Panc1 (cell line): ENCODE data around the gene CHCHD3. TPM values are rescaled to one million over a fixed set of nuclear protein-coding genes. Genes with fewer than 3 reads are reported as not detected.

Experiments used
- ATAC-seq: fragments of 200-7000 bp; cut with Tn5 transposase; 2 replicates; pipeline ENCODE4 v1.9.1; 2020; ENCODE audit warnings: mild to moderate bottlenecking, moderate library complexity
- BruUV-seq: library from RNA; stranded (reverse); fragments of 400-500 nt; replicated peaks from 2 replicates; lab custom pipeline; 2021; lab: Mats Ljungman, UMichigan
- CTCF ChIA-PET: fragments of 300-600 bp; sonication (Branson Sonifier 250); formaldehyde crosslinking; loops from one replicate; lab custom pipeline; 2022; ENCODE audit warnings: antibody characterized with exemption; lab: Charles Lee
- POLR2A ChIA-PET: fragments of 300-600 bp; sonication (Branson Sonifier 250); formaldehyde crosslinking; loops from one replicate; lab custom pipeline; 2022; ENCODE audit warnings: antibody characterized with exemption; lab: Charles Lee
- DNase-seq: peaks from one replicate; pipeline ENCODE4 v3.0.0-alpha.2; 2010; ENCODE audit warnings: low read depth, low spot score
- H3K27ac ChIP-seq: 2 replicates; pipeline ENCODE4 v1.5.1; 2011; ENCODE audit warnings: mild to moderate bottlenecking, low read length, inconsistent platforms
- H3K27me3 ChIP-seq: fragments of 200-500 bp; sonication (Bioruptor generic); 2 replicates; pipeline ENCODE4 v1.6.0; 2014; ENCODE audit warnings: low read length, inconsistent platforms; ENCODE audit not compliant: control insufficient read depth, insufficient read depth
- H3K36me3 ChIP-seq: fragments of 200-500 bp; sonication (Bioruptor generic); 2 replicates; pipeline ENCODE4 v1.5.1; 2014; ENCODE audit warnings: inconsistent platforms, mild to moderate bottlenecking, low read length, moderate library complexity; ENCODE audit not compliant: control insufficient read depth, insufficient read depth
- H3K4me1 ChIP-seq: 2 replicates; pipeline ENCODE4 v1.5.1; 2011; ENCODE audit warnings: inconsistent platforms, mild to moderate bottlenecking, low read length, moderate library complexity; ENCODE audit not compliant: control insufficient read depth, insufficient read depth
- H3K4me3 ChIP-seq, 2 experiments: 2 replicates each; pipeline ENCODE4 v1.5.1; 2011 to 2012; ENCODE audit warnings: low read depth in 2 of 2, low read length in 2 of 2, mild to moderate bottlenecking in 2 of 2, inconsistent platforms in 1 of 2, moderate library complexity in 1 of 2
- H3K9me3 ChIP-seq: fragments of 200-500 bp; sonication (Bioruptor generic); 2 replicates; pipeline ENCODE4 v1.5.1; 2014; ENCODE audit warnings: low read depth, mild to moderate bottlenecking, inconsistent platforms, low read length, moderate library complexity; ENCODE audit not compliant: control insufficient read depth, insufficient read depth
- CTCF ChIP-seq: fragments of 450-650 bp; IDR thresholded peaks from 2 replicates; pipeline ENCODE4 v1.5.1; 2017; ENCODE audit warnings: mild to moderate bottlenecking
- POLR2AphosphoS5 ChIP-seq: IDR thresholded peaks from 2 replicates; pipeline ENCODE4 v1.6.1; 2012; ENCODE audit warnings: mild to moderate bottlenecking, low read depth, low read length, moderate library complexity
- SIN3A ChIP-seq: IDR thresholded peaks from 2 replicates; pipeline ENCODE4 v1.6.1; 2012; ENCODE audit warnings: low read depth, mild to moderate bottlenecking, low read length, moderate library complexity, borderline replicate concordance; ENCODE audit not compliant: insufficient read depth
- TCF7L2 ChIP-seq: IDR thresholded peaks from 2 replicates; pipeline ENCODE4 v1.6.1; 2011; ENCODE audit warnings: mild to moderate bottlenecking, low read depth, low read length, inconsistent platforms
- in situ Hi-C: cut with HindIII; loops from 2 replicates; pipeline ENCODE4 v1.10.0; 2016; ENCODE audit warnings: low sequenced_read_pairs, low pct_unique_long_range_greater_than_20kb
- intact Hi-C: fragments of 100-400 bp; cut with micrococcal nuclease; formaldehyde crosslinking; loops from one replicate; pipeline ENCODE4 v1.10.0; 2022; ENCODE audit not compliant: unreplicated experiment
- total RNA-seq: library from RNA; stranded (reverse); gene quantifications from one replicate; pipeline ENCODE4 v1.2.1, GENCODE V29; 2021; ENCODE audit not compliant: unreplicated experiment
- TF ChIP-seq, protein P1 (sequence below), 2 experiments: IDR thresholded peaks; 2 replicates each; pipeline ENCODE4 v1.6.1; 2011 to 2012; ENCODE audit warnings: low read depth in 2 of 2, control low read depth in 1 of 2, low read length in 1 of 2, mild to moderate bottlenecking in 1 of 2, moderate library complexity in 1 of 2; ENCODE audit not compliant: insufficient read depth in 1 of 2

The CHCHD3 gene
- total RNA-seq, 1 experiment from 2014 or later: 109 TPM

DNA sequence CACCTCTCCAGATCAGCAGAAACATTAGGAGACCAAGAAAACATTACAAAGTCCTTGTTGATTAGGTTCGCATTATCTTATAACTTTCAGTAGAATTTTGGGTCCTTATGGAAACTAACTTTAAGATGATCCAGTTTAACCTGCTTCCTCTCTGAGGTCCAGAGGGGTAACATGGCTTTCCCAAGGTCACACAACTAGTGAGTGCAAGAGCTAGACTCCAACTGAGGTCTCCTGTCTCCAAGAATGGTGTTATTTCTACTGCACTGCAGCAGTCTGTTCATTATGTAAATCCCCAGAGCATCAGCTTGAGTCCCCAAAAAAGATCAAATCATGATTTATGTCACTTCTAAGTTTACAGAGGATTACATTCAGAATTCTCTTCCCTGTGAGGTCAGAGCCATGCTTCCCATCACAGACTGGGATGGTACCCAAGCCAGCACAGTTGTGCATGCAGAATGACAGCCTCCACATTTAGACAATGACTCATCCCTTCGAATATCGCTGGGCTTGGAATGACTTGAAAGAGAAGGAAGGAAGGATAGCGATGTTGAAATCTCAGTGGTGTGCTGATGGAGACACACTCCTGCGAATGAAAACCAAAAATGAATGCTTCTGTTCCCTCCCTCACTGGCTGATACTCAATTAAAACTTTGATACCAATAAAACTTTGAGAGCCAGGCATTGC lies 342.5 kb downstream of the CHCHD3 start:
- Histone ChIP-seq H3K27me3 (peaks cover 21% of the 10 kb centered on the region), H3K36me3 (no peaks in the 10 kb centered on the region), H3K4me1 (no peaks in the 10 kb centered on the region), H3K4me3 (no peak overlapping the region), H3K27ac (no peak overlapping the region), H3K9me3 (peaks cover 10% of the 10 kb centered on the region; the same call in 1 of the 2 replicates)
- no peak for ATAC-seq
- intact Hi-C loops: no loop called here
- in situ Hi-C loops: no loop called here
- CTCF ChIA-PET: no interaction called here
- no peak for DNase-seq
- POLR2A ChIA-PET: no interaction called here
- no TSS peak for BruUV-seq
- TF ChIP-seq, protein P1, sequence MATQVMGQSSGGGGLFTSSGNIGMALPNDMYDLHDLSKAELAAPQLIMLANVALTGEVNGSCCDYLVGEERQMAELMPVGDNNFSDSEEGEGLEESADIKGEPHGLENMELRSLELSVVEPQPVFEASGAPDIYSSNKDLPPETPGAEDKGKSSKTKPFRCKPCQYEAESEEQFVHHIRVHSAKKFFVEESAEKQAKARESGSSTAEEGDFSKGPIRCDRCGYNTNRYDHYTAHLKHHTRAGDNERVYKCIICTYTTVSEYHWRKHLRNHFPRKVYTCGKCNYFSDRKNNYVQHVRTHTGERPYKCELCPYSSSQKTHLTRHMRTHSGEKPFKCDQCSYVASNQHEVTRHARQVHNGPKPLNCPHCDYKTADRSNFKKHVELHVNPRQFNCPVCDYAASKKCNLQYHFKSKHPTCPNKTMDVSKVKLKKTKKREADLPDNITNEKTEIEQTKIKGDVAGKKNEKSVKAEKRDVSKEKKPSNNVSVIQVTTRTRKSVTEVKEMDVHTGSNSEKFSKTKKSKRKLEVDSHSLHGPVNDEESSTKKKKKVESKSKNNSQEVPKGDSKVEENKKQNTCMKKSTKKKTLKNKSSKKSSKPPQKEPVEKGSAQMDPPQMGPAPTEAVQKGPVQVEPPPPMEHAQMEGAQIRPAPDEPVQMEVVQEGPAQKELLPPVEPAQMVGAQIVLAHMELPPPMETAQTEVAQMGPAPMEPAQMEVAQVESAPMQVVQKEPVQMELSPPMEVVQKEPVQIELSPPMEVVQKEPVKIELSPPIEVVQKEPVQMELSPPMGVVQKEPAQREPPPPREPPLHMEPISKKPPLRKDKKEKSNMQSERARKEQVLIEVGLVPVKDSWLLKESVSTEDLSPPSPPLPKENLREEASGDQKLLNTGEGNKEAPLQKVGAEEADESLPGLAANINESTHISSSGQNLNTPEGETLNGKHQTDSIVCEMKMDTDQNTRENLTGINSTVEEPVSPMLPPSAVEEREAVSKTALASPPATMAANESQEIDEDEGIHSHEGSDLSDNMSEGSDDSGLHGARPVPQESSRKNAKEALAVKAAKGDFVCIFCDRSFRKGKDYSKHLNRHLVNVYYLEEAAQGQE (IDR thresholded peaks at IDR 0.05; ENCODE audit: insufficient read depth in 1 of 2, low read depth in 2 of 2, low read length in 1 of 2): no peak
- TF ChIP-seq POLR2AphosphoS5 (no peak), SIN3A (no peak), TCF7L2 (no peak), CTCF (no peak)

GRCh38 chr7:132738254-132738653 lies 343.6 kb downstream of the CHCHD3 start:
- intact Hi-C loops (no loop called here), in situ Hi-C loops (no loop called here)
- POLR2A ChIA-PET: no interaction called here
- Histone ChIP-seq H3K9me3 (peaks cover 3% of the 10 kb centered on the region; the same call in 1 of the 2 replicates), H3K4me1 (no peaks in the 10 kb centered on the region), H3K27me3 (peaks cover 21% of the 10 kb centered on the region), H3K27ac (no peak overlapping the region), H3K36me3 (no peaks in the 10 kb centered on the region), H3K4me3 (no peak overlapping the region)
- CTCF ChIA-PET: no interaction called here
- ATAC-seq (no peak), DNase-seq (peak; percentile 18)
- no TSS peak for BruUV-seq
- TF ChIP-seq SIN3A (no peak), POLR2AphosphoS5 (no peak), CTCF (no peak), TCF7L2 (no peak)
- TF ChIP-seq, protein P1 (IDR thresholded peaks at IDR 0.05; ENCODE audit: insufficient read depth in 1 of 2, low read depth in 2 of 2, low read length in 1 of 2): no peak
